Measurements from ENCODE around the gene SLC36A4. TPM values are rescaled to one million over a fixed set of nuclear protein-coding genes. Genes with fewer than 3 reads are reported as not detected.
A peak's percentile ranks its signal among the peaks of the same experiment; 100 is the strongest.

SLC36A4 gene
- total and polyA plus RNA-seq, 2 of the 4 experiments (the other 2 are of a cell fraction), result 9.2 to 13.1 TPM

DNA sequence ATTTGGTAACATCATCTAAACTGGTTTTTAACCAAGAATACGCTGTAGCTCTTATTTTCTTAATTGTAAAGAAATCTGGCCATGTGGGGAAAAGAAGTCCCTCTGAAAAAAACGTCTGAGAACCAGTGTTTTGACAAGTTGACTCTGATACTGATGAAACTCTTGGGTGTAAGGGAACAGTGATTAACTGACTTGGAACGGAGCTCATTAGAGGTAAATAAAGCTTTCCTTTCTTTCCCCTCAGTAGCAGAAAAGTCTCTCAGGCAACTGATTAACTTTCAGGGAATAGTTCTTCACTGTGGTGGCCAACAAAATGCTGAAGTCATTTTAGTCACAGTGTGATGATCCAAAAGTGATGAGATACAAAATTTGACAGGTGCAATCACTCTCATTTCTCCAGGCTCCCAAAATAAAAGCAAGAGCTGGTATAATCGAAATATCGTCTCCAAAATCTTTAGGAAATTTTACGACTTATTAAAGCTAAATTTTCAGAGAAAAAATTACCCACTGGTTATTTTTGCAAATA, 52.3 kb downstream of the SLC36A4 start:
- no peaks in the 10 kb centered on the region for H3K4me1 ChIP-seq (ENCODE audit: control insufficient read depth, insufficient read depth, low read length)
- H3K9ac ChIP-seq (ENCODE audit: low read depth, low read length), result no peak overlapping the region
- H3K4ac ChIP-seq (ENCODE audit: low read depth, low read length), result no peak overlapping the region
- ChIA-PET CTCF (interaction anchor here (0.9 to 1.5 kb wide), 4 partner anchors 11 to 203 kb away, joined by 3 to 6 read pairs (median 4); no protein-coding TSS in a partner anchor), POLR2A (ENCODE audit: unreplicated experiment) (no interaction called here)
- H3K18ac ChIP-seq (ENCODE audit: low read depth, low read length), result no peak overlapping the region
- H3K36me3 ChIP-seq (ENCODE audit: control insufficient read depth, insufficient read depth, low read length), result peaks cover 2% of the 10 kb centered on the region; the same call in 1 of the 2 replicates
- H3K79me1 ChIP-seq (ENCODE audit: low read depth in 1 of 2, low read length in 2 of 2), result no peaks in the 10 kb centered on the region
- no peaks in the 10 kb centered on the region for H3K27me3 ChIP-seq (ENCODE audit: control insufficient read depth, insufficient read depth, low read length)
- DNase-seq, result no peak
- no peak overlapping the region for H2BK5ac ChIP-seq (ENCODE audit: low read depth, low read length, poor library complexity, severe bottlenecking)
- in situ Hi-C loops (cut with MboI; ENCODE audit: low sequenced_read_pairs), result no loop called here
- H2BK120ac ChIP-seq (ENCODE audit: low read depth, low read length), result peak overlapping the region; percentile 9; the same call in 1 of the 2 replicates
- no peak overlapping the region for H2AK9ac ChIP-seq (replicated peaks; ENCODE audit: low read depth, low read length, poor library complexity)
- H2BK15ac ChIP-seq (ENCODE audit: low read depth, low read length), result no peak overlapping the region
- no TSS peak for BruUV-seq (replicated peaks)
- H3K4me3 ChIP-seq (ENCODE audit: insufficient read depth, low read depth, low read length), result no peak overlapping the region
- no peak overlapping the region for H2AFZ ChIP-seq (replicated peaks; ENCODE audit: low read length, poor library complexity)
- no peak overlapping the region for H2AK5ac ChIP-seq (ENCODE audit: low read depth, low read length)
- dilution Hi-C loops (cut with HindIII; ENCODE audit: low sequenced_read_pairs, unreplicated experiment), result no loop called here
- H3K27ac ChIP-seq (ENCODE audit: insufficient read depth, low read length), result no peak overlapping the region
- no peak overlapping the region for H4K5ac ChIP-seq (ENCODE audit: low read depth, low read length)
- WGBS, 2 experiments (ENCODE audit: extremely low coverage in 2 of 2, insufficient read length in 1 of 2), result 93% methylated on average over 3 of the region's 6 CpGs; no CpG with 5 or more reads in 1 of the 2 experiments
- no peak for ATAC-seq (ENCODE audit: low read depth)
- H4K91ac ChIP-seq (ENCODE audit: insufficient read depth, low read depth, low read length), result no peak overlapping the region
- intact Hi-C loops (cut with micrococcal nuclease), result no loop called here
- no peaks in the 10 kb centered on the region for H3K9me3 ChIP-seq (ENCODE audit: control insufficient read depth, insufficient read depth, low read length)
- no peak overlapping the region for H2BK20ac ChIP-seq (ENCODE audit: low read depth, low read length)
- TF ChIP-seq MAFK (IDR thresholded peaks at IDR 0.05; ENCODE audit: low read depth, low read length), result no peak
- TF ChIP-seq BHLHE40 (IDR thresholded peaks at IDR 0.05; ENCODE audit: low read depth, low read length), result no peak
- no peak for TF ChIP-seq POLR2A (IDR thresholded peaks at IDR 0.05; ENCODE audit: low read depth, low read length)
- TF ChIP-seq, protein P1, sequence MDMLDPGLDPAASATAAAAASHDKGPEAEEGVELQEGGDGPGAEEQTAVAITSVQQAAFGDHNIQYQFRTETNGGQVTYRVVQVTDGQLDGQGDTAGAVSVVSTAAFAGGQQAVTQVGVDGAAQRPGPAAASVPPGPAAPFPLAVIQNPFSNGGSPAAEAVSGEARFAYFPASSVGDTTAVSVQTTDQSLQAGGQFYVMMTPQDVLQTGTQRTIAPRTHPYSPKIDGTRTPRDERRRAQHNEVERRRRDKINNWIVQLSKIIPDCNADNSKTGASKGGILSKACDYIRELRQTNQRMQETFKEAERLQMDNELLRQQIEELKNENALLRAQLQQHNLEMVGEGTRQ (IDR thresholded peaks at IDR 0.05; ENCODE audit: low read depth, low read length), result no peak
- TF ChIP-seq MAZ (IDR thresholded peaks at IDR 0.05; ENCODE audit: borderline replicate concordance, low read depth, low read length), result no peak
- TF ChIP-seq MXI1 (IDR thresholded peaks at IDR 0.05; ENCODE audit: borderline replicate concordance, low read depth, low read length), result no peak
- TF ChIP-seq FOS (IDR thresholded peaks at IDR 0.05; ENCODE audit: low read depth, low read length), result no peak
- no peak for TF ChIP-seq RCOR1 (IDR thresholded peaks at IDR 0.05; ENCODE audit: insufficient replicate concordance, low read length)
- TF ChIP-seq RAD21 (IDR thresholded peaks at IDR 0.05; ENCODE audit: low read length), result no peak
- no peak for TF ChIP-seq CEBPB (IDR thresholded peaks at IDR 0.05; ENCODE audit: low read depth, low read length)
- TF ChIP-seq, protein P2, sequence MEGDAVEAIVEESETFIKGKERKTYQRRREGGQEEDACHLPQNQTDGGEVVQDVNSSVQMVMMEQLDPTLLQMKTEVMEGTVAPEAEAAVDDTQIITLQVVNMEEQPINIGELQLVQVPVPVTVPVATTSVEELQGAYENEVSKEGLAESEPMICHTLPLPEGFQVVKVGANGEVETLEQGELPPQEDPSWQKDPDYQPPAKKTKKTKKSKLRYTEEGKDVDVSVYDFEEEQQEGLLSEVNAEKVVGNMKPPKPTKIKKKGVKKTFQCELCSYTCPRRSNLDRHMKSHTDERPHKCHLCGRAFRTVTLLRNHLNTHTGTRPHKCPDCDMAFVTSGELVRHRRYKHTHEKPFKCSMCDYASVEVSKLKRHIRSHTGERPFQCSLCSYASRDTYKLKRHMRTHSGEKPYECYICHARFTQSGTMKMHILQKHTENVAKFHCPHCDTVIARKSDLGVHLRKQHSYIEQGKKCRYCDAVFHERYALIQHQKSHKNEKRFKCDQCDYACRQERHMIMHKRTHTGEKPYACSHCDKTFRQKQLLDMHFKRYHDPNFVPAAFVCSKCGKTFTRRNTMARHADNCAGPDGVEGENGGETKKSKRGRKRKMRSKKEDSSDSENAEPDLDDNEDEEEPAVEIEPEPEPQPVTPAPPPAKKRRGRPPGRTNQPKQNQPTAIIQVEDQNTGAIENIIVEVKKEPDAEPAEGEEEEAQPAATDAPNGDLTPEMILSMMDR (conservative IDR thresholded peaks at IDR 0.05; ENCODE audit: low read depth, low read length), result no peak
- no peak for TF ChIP-seq SMC3 (IDR thresholded peaks at IDR 0.05; ENCODE audit: low read depth, low read length)
- no peak for TF ChIP-seq NFE2L2 (IDR thresholded peaks at IDR 0.05; ENCODE audit: low read depth, low read length)
- H4K8ac ChIP-seq (ENCODE audit: low read depth in 2 of 2, low read length in 2 of 2), result no peak overlapping the region
- H3K14ac ChIP-seq (replicated peaks; ENCODE audit: low read depth, low read length), result no peak overlapping the region
- no peaks in the 10 kb centered on the region for H3K9me1 ChIP-seq (ENCODE audit: insufficient read depth, low read length)
- H3K23ac ChIP-seq (ENCODE audit: low read depth, low read length), result no peak overlapping the region
- H3K4me2 ChIP-seq (ENCODE audit: low read depth, low read length), result no peak overlapping the region
- H4K20me1 ChIP-seq (ENCODE audit: insufficient read depth, low read length), result no peaks in the 10 kb centered on the region
- H3K56ac ChIP-seq (ENCODE audit: extremely low read depth, insufficient read depth, low read length), result no peak overlapping the region

All from IMR-90 (cell line).